PC-3 (cell line): Measurements from ENCODE around the gene REG1A. TPM values are rescaled to one million over a fixed set of nuclear protein-coding genes. Genes with fewer than 3 reads are reported as not detected.

Source experiments
- ATAC-seq: fragments of 200-7000 bp; cut with Tn5 transposase; 2 replicates; pipeline ENCODE4 v1.9.1; 2020; ENCODE audit warnings: mild to moderate bottlenecking, moderate library complexity
- BruUV-seq: library from RNA; stranded (reverse); fragments of 400-500 nt; replicated peaks from 2 replicates; lab custom pipeline; 2021; lab: Mats Ljungman, UMichigan
- CTCF ChIA-PET: fragments of 300-600 bp; sonication (Branson Sonifier 250); formaldehyde crosslinking; loops from one replicate; lab custom pipeline; 2022; ENCODE audit warnings: antibody characterized with exemption; lab: Charles Lee
- POLR2A ChIA-PET: fragments of 300-600 bp; sonication (Branson Sonifier 250); formaldehyde crosslinking; loops from one replicate; lab custom pipeline; 2022; ENCODE audit warnings: antibody characterized with exemption; ENCODE audit not compliant: unreplicated experiment; lab: Charles Lee
- DNase-seq: peaks from one replicate; pipeline ENCODE4 v3.0.0-alpha.2; 2015
- H2AFZ ChIP-seq: fragments of 300-600 bp; sonication (generic); 2 replicates; pipeline ENCODE4 v1.6.0; 2016; ENCODE audit warnings: antibody characterized with exemption, low read length
- H3F3A ChIP-seq: fragments of 300-600 bp; sonication (generic); one replicate; pipeline ENCODE4 v1.6.0; 2017; ENCODE audit warnings: antibody characterized with exemption, low read length, control low read depth, mild to moderate bottlenecking; ENCODE audit not compliant: unreplicated experiment
- H3K27ac ChIP-seq: fragments of 300-600 bp; sonication (generic); 2 replicates; pipeline ENCODE4 v1.5.1; 2016; ENCODE audit warnings: mild to moderate bottlenecking, low read length
- H3K27me3 ChIP-seq: fragments of 300-600 bp; sonication (generic); 2 replicates; pipeline ENCODE4 v1.6.1; 2016; ENCODE audit warnings: low read length, mixed read lengths
- H3K36me3 ChIP-seq: fragments of 300-600 bp; sonication (generic); 2 replicates; pipeline ENCODE4 v1.6.1; 2016; ENCODE audit warnings: low read depth, mixed run types, low read length, mixed read lengths
- H3K4me1 ChIP-seq: fragments of 300-600 bp; sonication (generic); 2 replicates; pipeline ENCODE4 v1.5.1; 2016; ENCODE audit warnings: low read length; ENCODE audit not compliant: insufficient read depth
- H3K4me2 ChIP-seq: fragments of 300-600 bp; sonication (generic); 2 replicates; pipeline ENCODE4 v1.6.0; 2016; ENCODE audit warnings: low read length
- H3K4me3 ChIP-seq: fragments of 300-600 bp; sonication (generic); 2 replicates; pipeline ENCODE4 v1.5.1; 2016; ENCODE audit warnings: mild to moderate bottlenecking, low read length, mixed read lengths
- H3K79me2 ChIP-seq: fragments of 300-600 bp; sonication (generic); 2 replicates; pipeline ENCODE4 v1.6.1; 2017; ENCODE audit warnings: low read length, mixed read lengths
- H3K9ac ChIP-seq: fragments of 300-600 bp; sonication (generic); 2 replicates; pipeline ENCODE4 v1.6.0; 2016; ENCODE audit warnings: mild to moderate bottlenecking, low read length
- H3K9me2 ChIP-seq: fragments of 300-600 bp; sonication (generic); replicated peaks from 2 replicates; pipeline ENCODE4 v1.6.1; 2016; ENCODE audit warnings: mixed run types, low read length, mixed read lengths
- H3K9me3 ChIP-seq: fragments of 300-600 bp; sonication (generic); 2 replicates; pipeline ENCODE4 v1.6.1; 2016; ENCODE audit warnings: low read length, mixed read lengths
- H4K20me1 ChIP-seq: fragments of 300-600 bp; sonication (generic); 2 replicates; pipeline ENCODE4 v1.6.1; 2016; ENCODE audit warnings: low read length, mixed read lengths
- EZH2 ChIP-seq: fragments of 300-600 bp; sonication (generic); IDR thresholded peaks from one replicate; pipeline ENCODE4 v1.6.1; 2017; ENCODE audit warnings: antibody characterized with exemption, mild to moderate bottlenecking, low read length; ENCODE audit not compliant: unreplicated experiment
- EZH2phosphoT487 ChIP-seq: fragments of 300-600 bp; sonication (generic); IDR thresholded peaks from 2 replicates; pipeline ENCODE4 v1.6.1; 2018; ENCODE audit warnings: mild to moderate bottlenecking, antibody characterized with exemption, low read length, borderline replicate concordance
- intact Hi-C: fragments of 100-400 bp; cut with micrococcal nuclease; formaldehyde crosslinking; loops from 2 replicates; pipeline ENCODE4 v1.9.0; 2023
- total RNA-seq: library from RNA; depleted of rRNA; stranded (reverse); fragments of >200 nt; gene quantifications from 2 replicates; pipeline ENCODE4 v1.2.3, GENCODE V29; 2014
- TF ChIP-seq, protein P1 (sequence below): fragments of 300-600 bp; sonication (generic); conservative IDR thresholded peaks from 2 replicates; pipeline ENCODE4 v1.5.1; 2017; ENCODE audit warnings: antibody characterized with exemption, low read depth, mild to moderate bottlenecking, low read length

Gene REG1A
- total RNA-seq, 1 experiment from 2014 or later: not detected

DNA sequence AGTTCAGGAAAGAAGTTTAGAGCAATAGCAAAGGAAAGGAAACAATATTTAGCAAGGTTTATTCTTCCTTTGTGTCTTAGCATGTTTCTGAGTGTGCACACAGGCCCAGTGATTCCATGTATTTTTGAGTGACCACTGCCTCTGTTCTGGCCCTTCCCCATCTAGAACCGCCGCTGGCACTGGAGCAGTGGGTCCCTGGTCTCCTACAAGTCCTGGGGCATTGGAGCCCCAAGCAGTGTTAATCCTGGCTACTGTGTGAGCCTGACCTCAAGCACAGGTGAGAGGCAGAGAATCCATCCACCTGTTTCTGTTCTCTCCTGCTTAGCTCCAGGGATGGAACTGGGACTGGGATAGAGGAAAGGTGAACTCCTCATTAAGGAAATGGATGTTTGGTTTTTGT, 2.4 kb downstream of the REG1A start:
- intact Hi-C loops: no loop called here
- ATAC-seq (no peak), DNase-seq (no peak)
- Histone ChIP-seq H4K20me1 (no peaks in the 10 kb centered on the region), H2AFZ (no peak overlapping the region), H3K9ac (no peak overlapping the region), H3K4me1 (no peaks in the 10 kb centered on the region), H3K27ac (no peak overlapping the region), H3K4me3 (no peak overlapping the region), H3K9me3 (no peaks in the 10 kb centered on the region), H3K4me2 (no peak overlapping the region), H3K9me2 (no peaks in the 10 kb centered on the region), H3K36me3 (no peaks in the 10 kb centered on the region), H3K27me3 (no peaks in the 10 kb centered on the region), H3F3A (no peaks in the 10 kb centered on the region), H3K79me2 (no peaks in the 10 kb centered on the region)
- no TSS peak for BruUV-seq
- POLR2A ChIA-PET: no interaction called here
- TF ChIP-seq EZH2phosphoT487: no peak
- TF ChIP-seq, protein P1, sequence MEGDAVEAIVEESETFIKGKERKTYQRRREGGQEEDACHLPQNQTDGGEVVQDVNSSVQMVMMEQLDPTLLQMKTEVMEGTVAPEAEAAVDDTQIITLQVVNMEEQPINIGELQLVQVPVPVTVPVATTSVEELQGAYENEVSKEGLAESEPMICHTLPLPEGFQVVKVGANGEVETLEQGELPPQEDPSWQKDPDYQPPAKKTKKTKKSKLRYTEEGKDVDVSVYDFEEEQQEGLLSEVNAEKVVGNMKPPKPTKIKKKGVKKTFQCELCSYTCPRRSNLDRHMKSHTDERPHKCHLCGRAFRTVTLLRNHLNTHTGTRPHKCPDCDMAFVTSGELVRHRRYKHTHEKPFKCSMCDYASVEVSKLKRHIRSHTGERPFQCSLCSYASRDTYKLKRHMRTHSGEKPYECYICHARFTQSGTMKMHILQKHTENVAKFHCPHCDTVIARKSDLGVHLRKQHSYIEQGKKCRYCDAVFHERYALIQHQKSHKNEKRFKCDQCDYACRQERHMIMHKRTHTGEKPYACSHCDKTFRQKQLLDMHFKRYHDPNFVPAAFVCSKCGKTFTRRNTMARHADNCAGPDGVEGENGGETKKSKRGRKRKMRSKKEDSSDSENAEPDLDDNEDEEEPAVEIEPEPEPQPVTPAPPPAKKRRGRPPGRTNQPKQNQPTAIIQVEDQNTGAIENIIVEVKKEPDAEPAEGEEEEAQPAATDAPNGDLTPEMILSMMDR: no peak
- TF ChIP-seq EZH2: no peak
- CTCF ChIA-PET: no interaction called here

- CTCF ChIA-PET: no interaction called here
- Histone ChIP-seq H3K4me1 (no peaks in the 10 kb centered on the region), H3K36me3 (no peaks in the 10 kb centered on the region), H3K9me2 (no peaks in the 10 kb centered on the region), H3K4me2 (no peak overlapping the region), H3F3A (no peaks in the 10 kb centered on the region), H2AFZ (no peak overlapping the region), H3K27ac (no peak overlapping the region), H3K27me3 (no peaks in the 10 kb centered on the region), H4K20me1 (no peaks in the 10 kb centered on the region), H3K9ac (no peak overlapping the region), H3K4me3 (no peak overlapping the region), H3K79me2 (no peaks in the 10 kb centered on the region), H3K9me3 (no peaks in the 10 kb centered on the region)
- intact Hi-C loops: loop anchor here (2.0 kb wide), 1 partner anchor 50 kb away; no protein-coding TSS in a partner anchor
- no peak for TF ChIP-seq EZH2phosphoT487
- TF ChIP-seq EZH2: no peak
- TF ChIP-seq, protein P1: no peak
- no peak for DNase-seq
- BruUV-seq: no TSS peak
- ATAC-seq: no peak
- POLR2A ChIA-PET: no interaction called here
These were observed 4.8 kb downstream of the REG1A start for GRCh38 chr2:79124907-79125720.

- no peak overlapping the region for H3K27ac ChIP-seq
- H3K79me2 ChIP-seq: no peaks in the 10 kb centered on the region
- H3K9ac ChIP-seq: no peak overlapping the region
- H3K4me2 ChIP-seq: no peak overlapping the region
- H3K9me3 ChIP-seq: no peaks in the 10 kb centered on the region
- H3K36me3 ChIP-seq: no peaks in the 10 kb centered on the region
- H3K4me1 ChIP-seq: no peaks in the 10 kb centered on the region
- no TSS peak for BruUV-seq
- intact Hi-C loops: loop anchor here (2.0 kb wide), 1 partner anchor 51 kb away; no protein-coding TSS in a partner anchor
- H4K20me1 ChIP-seq: no peaks in the 10 kb centered on the region
- H3K27me3 ChIP-seq: no peaks in the 10 kb centered on the region
- no peak overlapping the region for H3K4me3 ChIP-seq
- H2AFZ ChIP-seq: no peak overlapping the region
- no peaks in the 10 kb centered on the region for H3K9me2 ChIP-seq
- no peak for DNase-seq
- ChIA-PET POLR2A (no interaction called here), CTCF (no interaction called here)
- no peaks in the 10 kb centered on the region for H3F3A ChIP-seq
- ATAC-seq: no peak
- TF ChIP-seq EZH2phosphoT487 (no peak), EZH2 (no peak)
- TF ChIP-seq, protein P1: no peak
These were observed 5.4 kb downstream of the REG1A start for GRCh38 chr2:79125721-79125985.
